Suprapubic skin (tissue), 3 donors: ENCODE measurements around the gene HLF.

Source experiments
- CTCF ChIP-seq, 2 donors: fragments of 200-600 bp in 1 of 2; fragments of 450-650 bp in 1 of 2; sonication (generic) in 1 of 2; IDR thresholded peaks; one replicate each; pipeline ENCODE4 v1.5.1; 2016 to 2019; ENCODE audit warnings: antibody characterized with exemption in 2 of 2, mild to moderate bottlenecking in 1 of 2, moderate library complexity in 1 of 2
- POLR2AphosphoS5 ChIP-seq, 3 donors: sonication (generic); formaldehyde crosslinking; IDR thresholded peaks; one replicate each; pipeline ENCODE4 v1.6.1; 2017; ENCODE audit warnings: antibody characterized with exemption in 3 of 3

DNA sequence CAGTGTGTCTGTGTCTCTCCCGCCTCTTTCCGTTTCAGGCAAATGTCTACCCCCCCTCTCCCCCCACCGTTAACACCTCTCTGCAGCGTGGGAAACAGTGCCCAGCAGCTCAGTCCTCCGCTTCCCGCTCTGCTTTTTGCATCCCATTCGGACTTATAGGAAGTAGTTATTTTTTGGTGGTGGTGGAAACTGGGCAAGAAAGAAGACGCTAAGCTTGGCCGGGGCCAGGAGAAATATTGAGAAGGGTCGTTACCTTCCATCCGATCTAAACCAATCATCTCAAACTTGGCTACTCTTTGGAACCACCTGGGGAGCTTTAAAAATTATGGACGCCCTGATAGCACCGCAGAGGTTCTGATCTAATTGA lies 499 bp upstream of the HLF start:
- TF ChIP-seq CTCF (IDR thresholded peaks at IDR 0.05) (no peak), POLR2AphosphoS5 (IDR thresholded peaks at IDR 0.05) (no peak)
